ENCODE results near the gene ADAMTSL1.

Gene ADAMTSL1, protein sequence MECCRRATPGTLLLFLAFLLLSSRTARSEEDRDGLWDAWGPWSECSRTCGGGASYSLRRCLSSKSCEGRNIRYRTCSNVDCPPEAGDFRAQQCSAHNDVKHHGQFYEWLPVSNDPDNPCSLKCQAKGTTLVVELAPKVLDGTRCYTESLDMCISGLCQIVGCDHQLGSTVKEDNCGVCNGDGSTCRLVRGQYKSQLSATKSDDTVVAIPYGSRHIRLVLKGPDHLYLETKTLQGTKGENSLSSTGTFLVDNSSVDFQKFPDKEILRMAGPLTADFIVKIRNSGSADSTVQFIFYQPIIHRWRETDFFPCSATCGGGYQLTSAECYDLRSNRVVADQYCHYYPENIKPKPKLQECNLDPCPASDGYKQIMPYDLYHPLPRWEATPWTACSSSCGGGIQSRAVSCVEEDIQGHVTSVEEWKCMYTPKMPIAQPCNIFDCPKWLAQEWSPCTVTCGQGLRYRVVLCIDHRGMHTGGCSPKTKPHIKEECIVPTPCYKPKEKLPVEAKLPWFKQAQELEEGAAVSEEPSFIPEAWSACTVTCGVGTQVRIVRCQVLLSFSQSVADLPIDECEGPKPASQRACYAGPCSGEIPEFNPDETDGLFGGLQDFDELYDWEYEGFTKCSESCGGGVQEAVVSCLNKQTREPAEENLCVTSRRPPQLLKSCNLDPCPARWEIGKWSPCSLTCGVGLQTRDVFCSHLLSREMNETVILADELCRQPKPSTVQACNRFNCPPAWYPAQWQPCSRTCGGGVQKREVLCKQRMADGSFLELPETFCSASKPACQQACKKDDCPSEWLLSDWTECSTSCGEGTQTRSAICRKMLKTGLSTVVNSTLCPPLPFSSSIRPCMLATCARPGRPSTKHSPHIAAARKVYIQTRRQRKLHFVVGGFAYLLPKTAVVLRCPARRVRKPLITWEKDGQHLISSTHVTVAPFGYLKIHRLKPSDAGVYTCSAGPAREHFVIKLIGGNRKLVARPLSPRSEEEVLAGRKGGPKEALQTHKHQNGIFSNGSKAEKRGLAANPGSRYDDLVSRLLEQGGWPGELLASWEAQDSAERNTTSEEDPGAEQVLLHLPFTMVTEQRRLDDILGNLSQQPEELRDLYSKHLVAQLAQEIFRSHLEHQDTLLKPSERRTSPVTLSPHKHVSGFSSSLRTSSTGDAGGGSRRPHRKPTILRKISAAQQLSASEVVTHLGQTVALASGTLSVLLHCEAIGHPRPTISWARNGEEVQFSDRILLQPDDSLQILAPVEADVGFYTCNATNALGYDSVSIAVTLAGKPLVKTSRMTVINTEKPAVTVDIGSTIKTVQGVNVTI (N-terminal part only)

GRCh38 chr9:18473652-18474279, at the start of gene ADAMTSL1:
ADAMTSL1 (plus strand) TSS chr9:18474153; CDS start chr9:18474233, 80 bp downstream.
- in situ Hi-C loops (cut with HindIII; ENCODE audit: low sequenced_read_pairs): no loop called here

DNA sequence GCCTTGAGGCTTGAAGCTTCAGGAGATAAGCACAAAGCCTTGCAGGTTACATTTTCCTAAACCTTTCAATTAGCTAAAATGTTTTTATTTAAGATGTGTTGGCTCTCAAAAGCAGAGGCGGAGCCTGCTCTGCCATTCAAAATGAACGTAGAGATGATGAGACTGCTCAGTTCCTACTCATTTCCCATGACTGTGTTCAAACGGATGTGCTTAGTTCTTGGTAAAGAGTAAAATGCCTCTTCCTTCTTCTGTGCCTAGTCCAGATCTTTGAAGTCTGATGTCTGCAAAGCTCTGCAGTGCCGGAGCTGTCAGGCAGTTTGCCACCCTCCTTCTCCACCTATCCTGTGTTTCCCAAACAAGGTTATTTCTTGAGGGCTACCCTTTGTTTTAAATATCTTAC, 46.3 kb upstream of the ADAMTSL1 start:
- in situ Hi-C loops (cut with HindIII; ENCODE audit: low sequenced_read_pairs): no loop called here

DNA sequence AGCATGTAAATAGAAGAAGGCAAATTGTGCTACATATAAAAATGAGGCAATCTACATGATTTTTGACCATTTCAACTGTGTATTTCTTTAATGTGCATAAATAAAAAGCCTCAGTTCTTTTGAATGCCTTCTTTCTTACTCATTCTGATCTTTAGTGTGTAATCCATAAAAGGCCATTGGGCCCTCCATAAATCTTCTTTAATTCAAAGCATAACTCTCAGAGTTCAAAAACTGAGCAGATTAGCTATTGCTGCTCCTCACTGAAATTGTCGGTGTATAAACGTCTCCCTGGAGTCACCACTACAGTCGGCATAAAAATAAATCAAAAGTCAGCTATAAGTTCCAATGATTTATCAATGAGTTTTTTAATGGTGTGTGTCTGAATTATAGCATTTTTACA, 45.3 kb upstream of the ADAMTSL1 start:
- in situ Hi-C loops (cut with HindIII; ENCODE audit: low sequenced_read_pairs): no loop called here

- in situ Hi-C loops (cut with HindIII; ENCODE audit: low sequenced_read_pairs): no loop called here
Observed at GRCh38 chr9:18429070-18429469, 44.9 kb upstream of the ADAMTSL1 start.

- in situ Hi-C loops (cut with HindIII; ENCODE audit: low sequenced_read_pairs): loop anchor here (5.0 kb wide), 1 partner anchor 41 kb away; no protein-coding TSS in a partner anchor
Observed at GRCh38 chr9:18433620-18434019, 40.3 kb upstream of the ADAMTSL1 start.

DNA sequence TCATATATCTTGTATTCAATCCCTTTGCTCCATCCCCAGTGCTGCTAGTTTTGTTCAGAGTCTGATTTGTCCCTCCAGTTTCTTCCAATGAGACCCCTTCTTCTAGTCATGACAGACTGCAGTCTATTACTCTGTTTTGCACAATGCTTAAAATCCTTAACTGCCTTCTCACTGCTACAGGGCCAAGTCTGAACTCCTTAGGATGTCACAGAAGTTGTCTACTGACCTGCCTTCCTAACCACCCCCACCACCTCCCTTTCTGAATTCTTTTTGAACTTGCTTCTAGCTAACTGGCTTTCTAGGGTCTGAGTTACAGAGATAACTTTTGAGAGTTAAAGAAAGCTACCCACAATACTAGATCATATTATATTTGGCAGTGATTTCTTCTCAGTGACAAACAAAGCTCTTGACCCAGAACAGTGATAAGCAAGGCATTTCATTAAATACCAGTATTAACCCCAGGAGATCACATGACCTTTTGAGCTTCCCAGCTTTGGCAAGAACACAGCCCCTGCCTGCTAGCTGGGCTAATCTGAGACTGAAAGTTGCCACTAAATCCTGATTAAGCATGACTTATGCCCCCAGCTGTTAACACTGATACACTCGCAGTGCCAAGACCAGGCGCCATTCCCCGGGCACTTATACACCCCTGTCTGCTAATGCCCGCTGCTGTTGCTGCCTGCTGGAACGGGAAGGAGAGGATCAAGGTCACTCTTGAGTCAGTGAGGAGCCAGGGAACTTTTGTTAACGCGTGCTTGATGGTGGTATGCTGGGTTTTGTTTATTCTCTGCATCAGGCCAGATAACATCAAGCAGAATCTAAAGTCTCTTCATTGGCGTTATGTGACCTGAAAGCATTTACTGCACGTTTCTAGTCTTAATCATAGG, 36.4 kb upstream of the ADAMTSL1 start:
- in situ Hi-C loops (cut with HindIII; ENCODE audit: low sequenced_read_pairs): no loop called here

GRCh38 chr9:18438300-18438925, 35.5 kb upstream of the ADAMTSL1 start:
- in situ Hi-C loops (cut with HindIII; ENCODE audit: low sequenced_read_pairs): no loop called here

- in situ Hi-C loops (cut with HindIII; ENCODE audit: low sequenced_read_pairs): no loop called here
Observed at GRCh38 chr9:18438951-18439350, 35.0 kb upstream of the ADAMTSL1 start.

DNA sequence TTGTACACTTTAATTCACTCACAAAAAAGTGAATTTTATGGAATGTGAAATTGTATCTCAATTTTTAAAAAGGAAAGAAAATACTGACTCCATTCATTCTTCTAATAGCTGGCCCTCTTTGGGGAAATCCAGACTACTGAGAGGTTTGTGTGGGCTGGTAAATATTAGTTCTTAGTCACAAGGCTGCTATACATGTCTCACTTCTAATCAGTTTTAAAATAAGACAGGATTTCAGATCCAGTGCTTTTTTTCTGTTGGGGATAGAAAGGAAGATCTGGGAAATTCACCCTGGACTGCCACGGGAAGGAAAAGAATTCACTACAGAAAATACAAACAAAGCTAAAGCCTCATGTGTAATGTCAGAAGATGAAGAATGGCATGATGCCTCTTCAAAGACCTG, 32.7 kb upstream of the ADAMTSL1 start:
- in situ Hi-C loops (cut with HindIII; ENCODE audit: low sequenced_read_pairs): no loop called here

DNA sequence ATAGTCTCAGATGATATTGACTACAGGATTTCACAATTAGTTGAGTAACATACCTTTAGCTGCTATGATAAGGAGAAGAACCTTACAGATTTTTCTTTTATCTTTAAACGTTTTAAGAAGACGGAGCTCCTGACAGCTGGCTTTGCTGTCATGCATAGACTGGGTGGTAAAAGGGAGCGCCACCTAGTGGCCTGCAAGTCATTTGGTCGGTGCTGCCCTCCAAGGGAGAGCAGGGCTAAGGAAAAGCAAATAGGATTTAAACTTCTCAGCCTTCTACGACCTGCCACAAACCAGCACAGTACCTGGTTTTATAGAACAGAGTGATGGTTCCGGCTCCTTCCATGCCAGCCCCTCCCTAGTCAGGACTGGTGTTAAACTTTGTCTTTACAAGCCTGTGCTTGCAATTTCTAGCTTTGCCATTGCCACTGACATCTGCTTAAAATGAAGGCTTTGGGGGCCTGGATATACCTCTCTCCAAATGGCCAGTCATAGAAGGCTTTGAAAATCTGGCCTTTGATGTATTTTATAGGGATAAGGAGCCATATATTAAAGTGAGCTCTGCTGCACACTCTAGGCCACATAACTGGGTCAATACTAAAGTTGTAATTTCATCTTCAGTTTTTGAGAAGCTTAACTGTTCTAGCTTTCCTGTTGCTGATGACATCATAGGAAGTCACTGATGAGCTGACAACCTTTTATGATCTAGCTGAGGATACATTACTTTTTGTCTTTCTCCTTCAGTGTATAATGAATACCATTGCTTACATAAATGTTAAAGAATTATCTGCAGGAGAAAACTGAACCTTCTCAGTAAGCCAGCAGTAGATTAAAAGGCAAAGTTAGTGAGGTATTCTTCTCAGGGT, 31.1 kb upstream of the ADAMTSL1 start:
- in situ Hi-C loops (cut with HindIII; ENCODE audit: low sequenced_read_pairs): no loop called here

GRCh38 chr9:18447131-18447530, 26.8 kb upstream of the ADAMTSL1 start:
- in situ Hi-C loops (cut with HindIII; ENCODE audit: low sequenced_read_pairs): no loop called here

DNA sequence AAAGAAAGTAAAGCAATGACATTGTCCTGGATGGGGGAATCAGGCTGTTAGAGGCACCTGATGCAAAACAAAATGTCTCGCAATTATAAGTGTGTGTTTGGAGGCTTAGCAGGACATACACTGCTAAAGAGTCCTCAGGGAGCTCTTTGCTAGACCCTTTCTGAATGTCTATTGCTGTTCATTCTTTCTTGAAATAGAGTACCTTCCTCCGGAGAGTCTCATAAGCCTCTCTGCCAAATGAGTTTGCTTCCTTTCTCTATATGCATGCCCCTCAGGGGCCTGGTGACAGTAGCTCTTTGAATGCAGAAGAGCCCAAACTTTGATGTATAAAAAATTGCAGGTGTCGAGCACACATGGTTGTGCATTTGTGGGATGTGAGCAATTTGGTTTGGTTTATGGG, 26.4 kb upstream of the ADAMTSL1 start:
- in situ Hi-C loops (cut with HindIII; ENCODE audit: low sequenced_read_pairs): no loop called here

- in situ Hi-C loops (cut with HindIII; ENCODE audit: low sequenced_read_pairs): no loop called here
Observed at GRCh38 chr9:18448101-18448500, 25.9 kb upstream of the ADAMTSL1 start.

- in situ Hi-C loops (cut with HindIII; ENCODE audit: low sequenced_read_pairs): no loop called here
Observed at GRCh38 chr9:18451406-18451805, 22.5 kb upstream of the ADAMTSL1 start.

- in situ Hi-C loops (cut with HindIII; ENCODE audit: low sequenced_read_pairs): no loop called here
Observed at GRCh38 chr9:18452276-18452675, 21.7 kb upstream of the ADAMTSL1 start.

- in situ Hi-C loops (cut with HindIII; ENCODE audit: low sequenced_read_pairs): no loop called here
Observed at GRCh38 chr9:18456624-18457237, 17.2 kb upstream of the ADAMTSL1 start.

GRCh38 chr9:18457510-18457909, 16.4 kb upstream of the ADAMTSL1 start:
- in situ Hi-C loops (cut with HindIII; ENCODE audit: low sequenced_read_pairs): no loop called here
